ENCODE measurements around the gene RNF31. TPM values are rescaled to one million over a fixed set of nuclear protein-coding genes. Genes with fewer than 3 reads are reported as not detected.
A peak's percentile ranks its signal among the peaks of the same experiment; 100 is the strongest.

Gene RNF31
- total RNA-seq, 2 donors from 2014 or later, result 75.5 to 82.9 TPM

- H3K4me1 Mint-ChIP-seq, result peaks cover 10% of the 10 kb centered on the region
- Histone ChIP-seq H3K27me3 (ENCODE audit: control insufficient read depth, insufficient read depth, low read length, poor library complexity, severe bottlenecking) (no peaks in the 10 kb centered on the region), H3K4me3 (ENCODE audit: low read length) (no peak overlapping the region), H3K36me3 (ENCODE audit: control insufficient read depth, insufficient read depth, low read length) (peaks cover 61% of the 10 kb centered on the region), H3K4me1 (ENCODE audit: control insufficient read depth, insufficient read depth, low read length) (peaks cover 6% of the 10 kb centered on the region), H3K9me3 (ENCODE audit: control insufficient read depth, low read length) (no peaks in the 10 kb centered on the region), H3K9ac (ENCODE audit: extremely low read depth, low read length, poor library complexity, severe bottlenecking) (no peak overlapping the region), H3K27ac (ENCODE audit: low read depth, low read length) (no peak overlapping the region)
- no peak overlapping the region for H3K4me3 Mint-ChIP-seq
- WGBS, 2 experiments (ENCODE audit: insufficient coverage in 1 of 2, insufficient read length in 1 of 2), result 95 to 100% methylated on average over 3 to 11 of the region's 11 CpGs
- TF ChIP-seq CTCF (conservative IDR thresholded peaks at IDR 0.05), result no peak
- no peak overlapping the region for H3K27ac Mint-ChIP-seq
- DNase-seq, result no peak
- no peaks in the 10 kb centered on the region for H3K27me3 Mint-ChIP-seq (ENCODE audit: insufficient read depth)
- peaks cover 63% of the 10 kb centered on the region for H3K36me3 Mint-ChIP-seq (ENCODE audit: low read depth)
- H3K9me3 Mint-ChIP-seq, result no peaks in the 10 kb centered on the region
These were observed 12.6 kb downstream of the RNF31 start for GRCh38 chr14:24159777-24160498.

DNA sequence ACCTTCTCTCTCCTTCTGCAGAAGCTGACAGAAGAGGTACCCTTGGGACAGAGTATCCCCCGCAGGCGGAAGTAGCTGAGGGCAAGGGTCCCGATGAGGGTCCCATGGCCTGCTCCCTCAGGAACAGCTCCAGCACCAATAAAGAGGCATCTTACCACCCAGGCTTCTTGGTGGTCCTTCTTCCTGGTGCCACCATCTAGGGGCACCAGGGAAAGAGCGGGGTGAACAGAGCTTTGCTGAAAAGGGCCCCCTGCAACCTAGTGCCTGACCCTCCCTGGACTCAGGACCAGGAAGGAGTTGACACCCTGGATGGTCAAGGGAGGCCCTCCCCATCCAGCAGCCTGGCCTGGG, 13.2 kb downstream of the RNF31 start:
- Mint-ChIP-seq H3K36me3 (ENCODE audit: low read depth) (peaks cover 59% of the 10 kb centered on the region), H3K27me3 (ENCODE audit: insufficient read depth) (no peaks in the 10 kb centered on the region), H3K4me3 (no peak overlapping the region), H3K27ac (no peak overlapping the region), H3K4me1 (peaks cover 10% of the 10 kb centered on the region), H3K9me3 (no peaks in the 10 kb centered on the region)
- no peaks in the 10 kb centered on the region for H3K9me3 ChIP-seq (ENCODE audit: control insufficient read depth, low read length)
- H3K4me1 ChIP-seq (ENCODE audit: control insufficient read depth, insufficient read depth, low read length), result peaks cover 6% of the 10 kb centered on the region
- 98% methylated on average over 4 of the region's 4 CpGs; no CpG with 5 or more reads in 1 of the 2 experiments for WGBS, 2 experiments (ENCODE audit: insufficient coverage in 1 of 2, insufficient read length in 1 of 2)
- no peak overlapping the region for H3K27ac ChIP-seq (ENCODE audit: low read depth, low read length)
- no peak overlapping the region for H3K4me3 ChIP-seq (ENCODE audit: low read length)
- H3K27me3 ChIP-seq (ENCODE audit: control insufficient read depth, insufficient read depth, low read length, poor library complexity, severe bottlenecking), result no peaks in the 10 kb centered on the region
- no peak for TF ChIP-seq CTCF (conservative IDR thresholded peaks at IDR 0.05)
- H3K36me3 ChIP-seq (ENCODE audit: control insufficient read depth, insufficient read depth, low read length), result peaks cover 55% of the 10 kb centered on the region
- DNase-seq, result no peak
- H3K9ac ChIP-seq (ENCODE audit: extremely low read depth, low read length, poor library complexity, severe bottlenecking), result no peak overlapping the region

- Mint-ChIP-seq H3K36me3 (ENCODE audit: low read depth) (peaks cover 56% of the 10 kb centered on the region), H3K4me1 (peaks cover 10% of the 10 kb centered on the region)
- WGBS, 2 experiments (ENCODE audit: insufficient coverage in 1 of 2, insufficient read length in 1 of 2), result 4 to 13% methylated on average over 7 to 11 of the region's 12 CpGs
These were observed 13.8 kb downstream of the RNF31 start, which contains the start of gene IRF9 for GRCh38 chr14:24160850-24161804. TSS of gene IRF9 (plus strand) at chr14:24161265. CDS start at chr14:24162145, 880 bp downstream.

More at GRCh38 chr14:24160850-24161804, 13.8 kb downstream of the RNF31 start, which contains the start of gene IRF9:
- peak; percentile 96 for TF ChIP-seq CTCF (conservative IDR thresholded peaks at IDR 0.05)
- Histone ChIP-seq H3K9me3 (ENCODE audit: control insufficient read depth, low read length) (no peaks in the 10 kb centered on the region), H3K36me3 (ENCODE audit: control insufficient read depth, insufficient read depth, low read length) (peaks cover 50% of the 10 kb centered on the region), H3K27ac (ENCODE audit: low read depth, low read length) (no peak within 1 kb of the TSS), H3K4me3 (ENCODE audit: low read length) (peak within 1 kb of the TSS; percentile 72), H3K9ac (ENCODE audit: extremely low read depth, low read length, poor library complexity, severe bottlenecking) (peak within 1 kb of the TSS; percentile 28), H3K27me3 (ENCODE audit: control insufficient read depth, insufficient read depth, low read length, poor library complexity, severe bottlenecking) (no peaks in the 10 kb centered on the region), H3K4me1 (ENCODE audit: control insufficient read depth, insufficient read depth, low read length) (peaks cover 6% of the 10 kb centered on the region)
- DNase-seq, result peak; percentile 99
- H3K27ac Mint-ChIP-seq, result peak within 1 kb of the TSS; percentile 89
- H3K27me3 Mint-ChIP-seq (ENCODE audit: insufficient read depth), result no peaks in the 10 kb centered on the region
- H3K9me3 Mint-ChIP-seq, result no peaks in the 10 kb centered on the region
- peak within 1 kb of the TSS; percentile 52 for H3K4me3 Mint-ChIP-seq
